Activated CD4-positive, alpha-beta T cell treated with anti-CD3 and anti-CD28 coated beads for 36 hours (primary cell): ENCODE data around the gene IVL. TPM values are rescaled to one million over a fixed set of nuclear protein-coding genes. Genes with fewer than 3 reads are reported as not detected.

ENCODE experiments used
- ATAC-seq: fragments of 200-7000 bp; cut with Tn5 transposase; one replicate; pipeline ENCODE4 v1.10.0; 2021; ENCODE audit warnings: mild to moderate bottlenecking, moderate library complexity
- CTCF ChIA-PET: fragments of 350-600 bp; sonication (Branson Sonifier 250); formaldehyde crosslinking; loops from one replicate; lab custom pipeline; 2021; ENCODE audit warnings: antibody characterized with exemption; lab: Charles Lee
- POLR2A ChIA-PET: fragments of 350-600 bp; sonication (Branson Sonifier 250); formaldehyde crosslinking; loops from one replicate; lab custom pipeline; 2021; ENCODE audit warnings: antibody characterized with exemption, inconsistent platforms; lab: Charles Lee
- DNase-seq: peaks from one replicate; pipeline ENCODE4 v3.0.0-alpha.2; 2020
- H3K27ac Mint-ChIP-seq: one replicate; pipeline ENCODE4 v1.8.0; 2021; ENCODE audit warnings: mixed read lengths
- H3K27me3 Mint-ChIP-seq: one replicate; pipeline ENCODE4 v1.8.0; 2021; ENCODE audit warnings: mixed read lengths
- H3K36me3 Mint-ChIP-seq: one replicate; pipeline ENCODE4 v1.8.0; 2021; ENCODE audit warnings: low read depth, mixed read lengths
- H3K4me1 Mint-ChIP-seq: one replicate; pipeline ENCODE4 v1.8.0; 2021; ENCODE audit warnings: mixed read lengths
- H3K4me3 Mint-ChIP-seq: one replicate; pipeline ENCODE4 v1.8.0; 2021; ENCODE audit warnings: mild to moderate bottlenecking, moderate library complexity, mixed read lengths
- H3K9me3 Mint-ChIP-seq: one replicate; pipeline ENCODE4 v1.8.0; 2021; ENCODE audit warnings: low read depth, mixed read lengths
- intact Hi-C, 2 experiments: fragments of 100-400 bp; cut with DNase I in 1 of 2; cut with micrococcal nuclease in 1 of 2; formaldehyde crosslinking; loops; one replicate each; pipeline versions ENCODE4 v1.14.2 to v1.15.1; 2022 to 2024; cut with DNase I, micrococcal nuclease
- total RNA-seq, 2 experiments: library from RNA; stranded (reverse); gene quantifications; one replicate each; pipeline ENCODE4 v1.2.3, GENCODE V29; 2021

IVL gene
- under 1 TPM in 1 of 2 experiments, not detected in 1; 0.07 TPM for total RNA-seq

- Mint-ChIP-seq H3K27me3 (peaks cover 41% of the 10 kb centered on the region), H3K4me3 (no peak within 1 kb of the TSS), H3K36me3 (no peaks in the 10 kb centered on the region), H3K4me1 (peaks cover 6% of the 10 kb centered on the region), H3K9me3 (no peaks in the 10 kb centered on the region), H3K27ac (no peak within 1 kb of the TSS)
- intact Hi-C loops: no loop called here
- CTCF ChIA-PET: no interaction called here
- peak; percentile 77 for ATAC-seq
- POLR2A ChIA-PET: no interaction called here
- no peak for DNase-seq
Observed at GRCh38 chr1:152907686-152908601, at the start of gene IVL. IVL (plus strand) TSS chr1:152908546; CDS start chr1:152909798, 1,252 bp downstream.

- intact Hi-C loops: no loop called here
- CTCF ChIA-PET: interaction anchor here (0.7 to 1.6 kb wide), 4 partner anchors 11 to 400 kb away, joined by 3 to 4 read pairs (median 3); no protein-coding TSS in a partner anchor
- Mint-ChIP-seq H3K9me3 (no peaks in the 10 kb centered on the region), H3K36me3 (no peaks in the 10 kb centered on the region), H3K27me3 (peaks cover 17% of the 10 kb centered on the region), H3K4me1 (no peaks in the 10 kb centered on the region), H3K4me3 (no peak within 1 kb of the TSS), H3K27ac (no peak within 1 kb of the TSS)
- POLR2A ChIA-PET: no interaction called here
- no peak for DNase-seq
- ATAC-seq: no peak
Observed at GRCh38 chr1:152859696-152860095, 48.6 kb upstream of the IVL start, which contains the start of gene LCE7A. LCE7A (plus strand) TSS chr1:152859996; CDS start chr1:152860698, 702 bp downstream.

- Mint-ChIP-seq H3K36me3 (no peaks in the 10 kb centered on the region), H3K4me3 (no peak overlapping the region), H3K9me3 (no peaks in the 10 kb centered on the region), H3K27ac (no peak overlapping the region), H3K4me1 (no peaks in the 10 kb centered on the region), H3K27me3 (peaks cover 17% of the 10 kb centered on the region)
- no peak for DNase-seq
- POLR2A ChIA-PET: no interaction called here
- intact Hi-C loops: no loop called here
- CTCF ChIA-PET: interaction anchor here (0.6 to 1.6 kb wide), 4 partner anchors 10 to 369 kb away, joined by 3 to 4 read pairs (median 4); no protein-coding TSS in a partner anchor
- ATAC-seq: no peak
Observed at GRCh38 chr1:152860129-152860528, 48.2 kb upstream of the IVL start.

GRCh38 chr1:152861374-152861773 lies 47.0 kb upstream of the IVL start:
- H3K27me3 Mint-ChIP-seq: peaks cover 13% of the 10 kb centered on the region

GRCh38 chr1:152864443-152864842 lies 43.9 kb upstream of the IVL start:
- ChIA-PET CTCF (no interaction called here), POLR2A (no interaction called here)
- intact Hi-C loops: no loop called here
- no peaks in the 10 kb centered on the region for H3K4me1 Mint-ChIP-seq
- no peak overlapping the region for H3K4me3 Mint-ChIP-seq
- ATAC-seq (no peak), DNase-seq (no peak)
- H3K27ac Mint-ChIP-seq: no peak overlapping the region
- H3K27me3 Mint-ChIP-seq: peaks cover 8% of the 10 kb centered on the region
- H3K36me3 Mint-ChIP-seq: no peaks in the 10 kb centered on the region
- H3K9me3 Mint-ChIP-seq: no peaks in the 10 kb centered on the region

More at GRCh38 chr1:152861374-152861773, 47.0 kb upstream of the IVL start:
- ChIA-PET POLR2A (no interaction called here), CTCF (interaction anchor here (1.2 kb wide), 1 partner anchor 9 kb away, joined by 4 read pairs; no protein-coding TSS in a partner anchor)
- Mint-ChIP-seq H3K4me3 (no peak overlapping the region), H3K27ac (no peak overlapping the region), H3K9me3 (no peaks in the 10 kb centered on the region), H3K36me3 (no peaks in the 10 kb centered on the region), H3K4me1 (no peaks in the 10 kb centered on the region)
- intact Hi-C loops: no loop called here
- DNase-seq (no peak), ATAC-seq (no peak)

GRCh38 chr1:152866321-152866720 lies 42.0 kb upstream of the IVL start:
- intact Hi-C loops: no loop called here
- no peak overlapping the region for H3K4me3 Mint-ChIP-seq
- no peak for DNase-seq
- ATAC-seq: no peak
- peaks cover 3% of the 10 kb centered on the region for H3K27me3 Mint-ChIP-seq
- H3K36me3 Mint-ChIP-seq: no peaks in the 10 kb centered on the region
- POLR2A ChIA-PET: no interaction called here
- no peak overlapping the region for H3K27ac Mint-ChIP-seq
- no peaks in the 10 kb centered on the region for H3K4me1 Mint-ChIP-seq
- H3K9me3 Mint-ChIP-seq: no peaks in the 10 kb centered on the region
- CTCF ChIA-PET: interaction anchor here (0.6 kb wide), 2 partner anchors 246 to 393 kb away, joined by 3 to 4 read pairs; partner anchors contain the start of gene LORICRIN

- ChIA-PET CTCF (interaction anchor here (0.5 to 1.8 kb wide), 13 partner anchors 9 to 1382 kb away, joined by 3 to 7 read pairs (median 3); no protein-coding TSS in a partner anchor), POLR2A (no interaction called here)
- peak; percentile 75 for ATAC-seq
- H3K27me3 Mint-ChIP-seq: peaks cover 5% of the 10 kb centered on the region
- DNase-seq: peak; percentile 79
- no peak overlapping the region for H3K27ac Mint-ChIP-seq
- no peaks in the 10 kb centered on the region for H3K9me3 Mint-ChIP-seq
- intact Hi-C loops: loop anchor here (1.0 to 10.0 kb wide), 6 partner anchors 57 to 352 kb away; partner anchors contain the start of gene SPRR1B (in 1 of the 2)
- no peaks in the 10 kb centered on the region for H3K4me1 Mint-ChIP-seq
- H3K36me3 Mint-ChIP-seq: no peaks in the 10 kb centered on the region
- no peak overlapping the region for H3K4me3 Mint-ChIP-seq
Observed at GRCh38 chr1:152869808-152870419, 38.4 kb upstream of the IVL start.

GRCh38 chr1:152870831-152871730 lies 37.3 kb upstream of the IVL start:
- no peaks in the 10 kb centered on the region for H3K4me1 Mint-ChIP-seq
- ATAC-seq (no peak), DNase-seq (peak; percentile 14)
- no peak overlapping the region for H3K4me3 Mint-ChIP-seq
- H3K27ac Mint-ChIP-seq: no peak overlapping the region
- ChIA-PET POLR2A (no interaction called here), CTCF (interaction anchor here (0.5 to 1.8 kb wide), 15 partner anchors 11 to 407 kb away, joined by 3 to 7 read pairs (median 3); no protein-coding TSS in a partner anchor)
- intact Hi-C loops: loop anchor here (1.0 to 10.0 kb wide), 7 partner anchors 56 to 352 kb away; partner anchors contain the start of gene SPRR1B (in 1 of the 2)
- no peaks in the 10 kb centered on the region for H3K36me3 Mint-ChIP-seq
- peaks cover 9% of the 10 kb centered on the region for H3K27me3 Mint-ChIP-seq
- no peaks in the 10 kb centered on the region for H3K9me3 Mint-ChIP-seq

GRCh38 chr1:152871731-152872126 lies 36.6 kb upstream of the IVL start:
- CTCF ChIA-PET: interaction anchor here (0.6 to 1.8 kb wide), 5 partner anchors 11 to 402 kb away, joined by 3 to 7 read pairs (median 3); no protein-coding TSS in a partner anchor
- no peak overlapping the region for H3K4me3 Mint-ChIP-seq

GRCh38 chr1:152873495-152873894 lies 34.9 kb upstream of the IVL start:
- ChIA-PET CTCF (interaction anchor here (0.6 to 1.7 kb wide), 3 partner anchors 13 to 220 kb away, joined by 3 to 5 read pairs (median 4); partner anchors contain the start of gene LCE7A), POLR2A (no interaction called here)
- Mint-ChIP-seq H3K4me1 (no peaks in the 10 kb centered on the region), H3K9me3 (no peaks in the 10 kb centered on the region), H3K27ac (no peak overlapping the region), H3K4me3 (no peak overlapping the region), H3K27me3 (peaks cover 13% of the 10 kb centered on the region), H3K36me3 (no peaks in the 10 kb centered on the region)
- DNase-seq (no peak), ATAC-seq (no peak)
- intact Hi-C loops: loop anchor here (5.0 to 10.0 kb wide), 4 partner anchors 161 to 349 kb away; partner anchors contain the start of gene SPRR1B (in 1 of the 2)

More at GRCh38 chr1:152871731-152872126, 36.6 kb upstream of the IVL start:
- intact Hi-C loops: loop anchor here (1.0 to 10.0 kb wide), 6 partner anchors 55 to 352 kb away; partner anchors contain the start of gene SPRR1B (in 1 of the 2)
- no peaks in the 10 kb centered on the region for H3K4me1 Mint-ChIP-seq
- POLR2A ChIA-PET: no interaction called here
- H3K27ac Mint-ChIP-seq: no peak overlapping the region
- peaks cover 9% of the 10 kb centered on the region for H3K27me3 Mint-ChIP-seq
- ATAC-seq (no peak), DNase-seq (no peak)
- no peaks in the 10 kb centered on the region for H3K9me3 Mint-ChIP-seq
- H3K36me3 Mint-ChIP-seq: no peaks in the 10 kb centered on the region
